ENCODE data around the gene PRIMA1. TPM values are rescaled to one million over a fixed set of nuclear protein-coding genes. Genes with fewer than 3 reads are reported as not detected.

PRIMA1 gene
- total RNA-seq, 1 experiment from 2014 or later, result 4.9 TPM

DNA sequence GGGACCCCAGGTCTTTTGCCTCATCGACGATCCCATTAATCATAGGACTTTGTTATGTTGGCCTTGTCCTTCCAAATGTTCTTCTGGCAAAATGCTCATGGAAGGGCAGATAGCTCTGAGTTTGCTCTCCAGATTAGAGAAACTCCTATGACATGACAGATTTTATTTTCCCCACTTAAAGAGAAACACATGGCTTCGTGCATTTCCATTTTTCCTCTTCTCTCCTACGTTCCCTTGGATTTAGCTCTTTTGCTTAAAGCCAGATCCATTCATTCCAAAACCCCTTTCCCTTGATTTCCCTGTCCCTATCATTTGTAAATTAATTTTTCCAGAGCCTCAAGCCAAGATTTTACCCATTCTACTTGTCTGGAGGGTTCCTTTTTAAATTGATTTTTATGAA is 2.9 kb downstream of the PRIMA1 start (continued):
- TF ChIP-seq, protein P1, sequence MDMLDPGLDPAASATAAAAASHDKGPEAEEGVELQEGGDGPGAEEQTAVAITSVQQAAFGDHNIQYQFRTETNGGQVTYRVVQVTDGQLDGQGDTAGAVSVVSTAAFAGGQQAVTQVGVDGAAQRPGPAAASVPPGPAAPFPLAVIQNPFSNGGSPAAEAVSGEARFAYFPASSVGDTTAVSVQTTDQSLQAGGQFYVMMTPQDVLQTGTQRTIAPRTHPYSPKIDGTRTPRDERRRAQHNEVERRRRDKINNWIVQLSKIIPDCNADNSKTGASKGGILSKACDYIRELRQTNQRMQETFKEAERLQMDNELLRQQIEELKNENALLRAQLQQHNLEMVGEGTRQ (CRISPR knock-in tag; IDR thresholded peaks at IDR 0.05), result no peak

DNA sequence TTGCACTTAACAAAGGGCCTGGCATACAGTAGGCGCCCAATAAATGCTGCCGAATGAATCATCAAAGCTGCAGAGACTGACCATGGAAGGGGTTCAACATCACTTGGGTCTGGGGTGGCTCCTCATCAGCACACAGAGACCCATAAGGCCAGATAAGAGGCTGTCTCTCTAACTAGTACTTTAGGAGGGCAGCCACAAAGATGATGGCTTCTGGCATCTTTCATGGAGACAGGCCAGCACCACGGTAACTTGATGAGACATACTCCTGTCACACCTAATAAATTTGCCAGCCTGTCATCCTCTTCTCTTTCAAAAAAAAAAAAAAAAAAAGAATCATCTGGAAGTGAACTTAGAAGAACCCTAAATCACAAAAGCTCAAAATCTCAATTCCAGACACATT is 3.4 kb downstream of the PRIMA1 start:
- H3K4me3 Mint-ChIP-seq, result no peak overlapping the region
- TF ChIP-seq NR1H2 (CRISPR knock-in tag; IDR thresholded peaks at IDR 0.05) (no peak), PRRX2 (CRISPR knock-in tag; IDR thresholded peaks at IDR 0.05) (no peak)
- TF ChIP-seq, protein P2, sequence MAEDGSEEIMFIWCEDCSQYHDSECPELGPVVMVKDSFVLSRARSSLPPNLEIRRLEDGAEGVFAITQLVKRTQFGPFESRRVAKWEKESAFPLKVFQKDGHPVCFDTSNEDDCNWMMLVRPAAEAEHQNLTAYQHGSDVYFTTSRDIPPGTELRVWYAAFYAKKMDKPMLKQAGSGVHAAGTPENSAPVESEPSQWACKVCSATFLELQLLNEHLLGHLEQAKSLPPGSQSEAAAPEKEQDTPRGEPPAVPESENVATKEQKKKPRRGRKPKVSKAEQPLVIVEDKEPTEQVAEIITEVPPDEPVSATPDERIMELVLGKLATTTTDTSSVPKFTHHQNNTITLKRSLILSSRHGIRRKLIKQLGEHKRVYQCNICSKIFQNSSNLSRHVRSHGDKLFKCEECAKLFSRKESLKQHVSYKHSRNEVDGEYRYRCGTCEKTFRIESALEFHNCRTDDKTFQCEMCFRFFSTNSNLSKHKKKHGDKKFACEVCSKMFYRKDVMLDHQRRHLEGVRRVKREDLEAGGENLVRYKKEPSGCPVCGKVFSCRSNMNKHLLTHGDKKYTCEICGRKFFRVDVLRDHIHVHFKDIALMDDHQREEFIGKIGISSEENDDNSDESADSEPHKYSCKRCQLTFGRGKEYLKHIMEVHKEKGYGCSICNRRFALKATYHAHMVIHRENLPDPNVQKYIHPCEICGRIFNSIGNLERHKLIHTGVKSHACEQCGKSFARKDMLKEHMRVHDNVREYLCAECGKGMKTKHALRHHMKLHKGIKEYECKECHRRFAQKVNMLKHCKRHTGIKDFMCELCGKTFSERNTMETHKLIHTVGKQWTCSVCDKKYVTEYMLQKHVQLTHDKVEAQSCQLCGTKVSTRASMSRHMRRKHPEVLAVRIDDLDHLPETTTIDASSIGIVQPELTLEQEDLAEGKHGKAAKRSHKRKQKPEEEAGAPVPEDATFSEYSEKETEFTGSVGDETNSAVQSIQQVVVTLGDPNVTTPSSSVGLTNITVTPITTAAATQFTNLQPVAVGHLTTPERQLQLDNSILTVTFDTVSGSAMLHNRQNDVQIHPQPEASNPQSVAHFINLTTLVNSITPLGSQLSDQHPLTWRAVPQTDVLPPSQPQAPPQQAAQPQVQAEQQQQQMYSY (CRISPR knock-in tag; IDR thresholded peaks at IDR 0.05), result no peak
- POLR2A ChIA-PET, result no interaction called here
- no peaks in the 10 kb centered on the region for H3K9me3 Mint-ChIP-seq
- ATAC-seq (no peak), DNase-seq (ENCODE audit: low spot score) (no peak)
- CTCF ChIA-PET, result interaction anchor here (0.9 to 6.0 kb wide), 2 partner anchors 118 to 130 kb away, joined by 3 to 37 read pairs; no protein-coding TSS in a partner anchor
- H3K27me3 Mint-ChIP-seq (ENCODE audit: low read depth), result peaks cover 37% of the 10 kb centered on the region
- no peak overlapping the region for H3K27ac Mint-ChIP-seq
- H3K4me1 Mint-ChIP-seq, result peaks cover 13% of the 10 kb centered on the region
- H3K36me3 Mint-ChIP-seq, result no peaks in the 10 kb centered on the region

DNA sequence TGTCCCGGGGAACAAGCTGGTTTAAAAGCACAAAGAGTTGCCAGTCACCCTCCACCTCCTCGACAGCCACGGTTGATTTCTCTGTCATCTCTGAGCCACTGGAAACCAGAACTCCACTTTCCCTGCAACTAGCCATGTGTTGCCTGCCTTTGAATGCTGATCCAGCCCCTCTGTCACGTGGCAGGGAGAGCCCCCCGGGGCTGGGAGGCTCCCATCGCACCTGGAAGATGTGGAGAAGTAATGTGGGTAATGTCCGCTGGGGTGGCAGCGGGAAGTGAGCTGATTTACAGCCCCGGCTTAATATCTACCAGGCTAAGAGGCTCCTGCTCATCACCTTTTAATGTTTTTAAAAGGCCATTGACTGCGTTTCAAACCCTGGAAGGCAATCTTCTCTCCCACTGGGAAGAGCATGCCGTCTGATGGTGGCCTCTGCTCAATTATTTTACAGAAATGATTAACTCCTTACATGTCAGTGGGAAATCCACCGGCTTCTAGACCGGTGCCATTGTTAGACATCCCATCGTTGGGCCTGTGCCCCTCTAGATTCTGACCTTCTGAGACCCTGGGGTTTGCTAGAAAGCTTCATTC is 7.4 kb downstream of the PRIMA1 start:
- no peak for ATAC-seq
- H3K27ac Mint-ChIP-seq, result no peak overlapping the region
- H3K4me3 Mint-ChIP-seq, result no peak overlapping the region
- peaks cover 5% of the 10 kb centered on the region for H3K27me3 Mint-ChIP-seq (ENCODE audit: low read depth)
- peaks cover 15% of the 10 kb centered on the region for H3K4me1 Mint-ChIP-seq
- TF ChIP-seq JAZF1 (CRISPR knock-in tag; IDR thresholded peaks at IDR 0.05) (no peak), FOXK1 (CRISPR knock-in tag; IDR thresholded peaks at IDR 0.05) (no peak), TEAD4 (CRISPR knock-in tag; IDR thresholded peaks at IDR 0.05) (no peak), ZNF532 (CRISPR knock-in tag; IDR thresholded peaks at IDR 0.05; ENCODE audit: borderline replicate concordance) (no peak), SP1 (CRISPR knock-in tag; conservative IDR thresholded peaks at IDR 0.05) (no peak), JUN (CRISPR knock-in tag; IDR thresholded peaks at IDR 0.05) (no peak), CREB1 (CRISPR knock-in tag; IDR thresholded peaks at IDR 0.05) (no peak), ZNF423 (CRISPR knock-in tag; IDR thresholded peaks at IDR 0.05) (no peak)
- ChIA-PET CTCF (interaction anchor here (0.5 to 1.2 kb wide), 4 partner anchors 91 to 126 kb away, joined by 4 read pairs; no protein-coding TSS in a partner anchor), POLR2A (no interaction called here)
- DNase-seq (ENCODE audit: low spot score), result no peak
- H3K9me3 Mint-ChIP-seq, result no peaks in the 10 kb centered on the region
- no peaks in the 10 kb centered on the region for H3K36me3 Mint-ChIP-seq
